ENCODE data around the gene MYL7. TPM values are rescaled to one million over a fixed set of nuclear protein-coding genes. Genes with fewer than 3 reads are reported as not detected.
A peak's percentile ranks its signal among the peaks of the same experiment; 100 is the strongest.

The MYL7 gene
- total RNA-seq, 4 donors from 2014 or later = not detected

DNA sequence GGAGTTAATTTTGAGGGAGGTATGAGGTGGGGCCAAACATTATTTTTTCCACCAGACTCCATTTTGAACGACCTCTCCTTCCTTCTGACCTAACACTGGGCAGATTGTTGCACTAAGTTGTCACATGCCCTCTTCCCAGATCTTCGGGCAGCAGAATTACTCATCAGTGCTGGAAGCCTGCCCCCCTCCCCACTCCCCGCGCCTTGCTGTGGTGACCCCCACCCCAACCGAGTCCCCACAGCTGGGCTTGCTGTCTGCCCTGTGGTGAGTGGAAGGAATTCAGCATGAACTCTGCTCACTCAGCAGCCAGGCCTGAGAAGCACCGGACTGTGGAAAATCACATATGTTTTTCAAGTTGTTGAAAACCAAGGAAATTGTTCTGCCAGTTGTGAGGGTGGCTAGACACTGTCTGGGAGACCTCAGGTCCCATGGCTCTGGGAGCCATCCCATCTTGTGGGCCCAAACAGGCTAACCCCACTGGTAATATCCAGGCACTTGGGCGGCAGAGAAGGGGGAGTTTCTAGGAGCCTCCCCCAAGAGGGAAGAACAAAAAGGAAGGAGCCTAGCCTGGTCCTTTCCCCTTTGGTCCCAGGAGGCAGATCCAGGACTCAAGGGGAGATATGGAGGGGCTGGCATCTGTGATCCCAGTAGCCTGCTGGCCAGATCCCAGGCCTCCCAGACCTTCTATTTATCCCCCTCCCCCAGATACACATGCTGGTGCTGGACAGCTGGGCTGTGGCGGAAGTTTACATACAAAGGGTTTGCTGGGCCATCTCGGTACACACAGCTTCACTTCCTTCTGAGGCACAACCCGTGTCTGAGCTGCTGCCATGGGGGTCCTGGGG lies 40.5 kb downstream of the MYL7 start:
- Histone ChIP-seq H3K27ac (peak overlapping the region; percentile 40 to 97 (median 82)), H3K4me3 (no peak overlapping the region), H3K9me3 (no peaks in the 10 kb centered on the region), H3K27me3 (no peaks in the 10 kb centered on the region), H3K4me1 (peaks cover 0 to 57% (median 16%) of the 10 kb centered on the region in 4 donors), H3K36me3 (no peaks in the 10 kb centered on the region)
- TF ChIP-seq EP300 (IDR thresholded peaks at IDR 0.05) = no peak
- TF ChIP-seq, protein P1, sequence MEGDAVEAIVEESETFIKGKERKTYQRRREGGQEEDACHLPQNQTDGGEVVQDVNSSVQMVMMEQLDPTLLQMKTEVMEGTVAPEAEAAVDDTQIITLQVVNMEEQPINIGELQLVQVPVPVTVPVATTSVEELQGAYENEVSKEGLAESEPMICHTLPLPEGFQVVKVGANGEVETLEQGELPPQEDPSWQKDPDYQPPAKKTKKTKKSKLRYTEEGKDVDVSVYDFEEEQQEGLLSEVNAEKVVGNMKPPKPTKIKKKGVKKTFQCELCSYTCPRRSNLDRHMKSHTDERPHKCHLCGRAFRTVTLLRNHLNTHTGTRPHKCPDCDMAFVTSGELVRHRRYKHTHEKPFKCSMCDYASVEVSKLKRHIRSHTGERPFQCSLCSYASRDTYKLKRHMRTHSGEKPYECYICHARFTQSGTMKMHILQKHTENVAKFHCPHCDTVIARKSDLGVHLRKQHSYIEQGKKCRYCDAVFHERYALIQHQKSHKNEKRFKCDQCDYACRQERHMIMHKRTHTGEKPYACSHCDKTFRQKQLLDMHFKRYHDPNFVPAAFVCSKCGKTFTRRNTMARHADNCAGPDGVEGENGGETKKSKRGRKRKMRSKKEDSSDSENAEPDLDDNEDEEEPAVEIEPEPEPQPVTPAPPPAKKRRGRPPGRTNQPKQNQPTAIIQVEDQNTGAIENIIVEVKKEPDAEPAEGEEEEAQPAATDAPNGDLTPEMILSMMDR (IDR thresholded peaks at IDR 0.05) = no peak
- TF ChIP-seq POLR2A (IDR thresholded peaks at IDR 0.05) = no peak
- DNase-seq (ENCODE audit: low spot score in 2 of 2) = no peak
- 27 to 43% methylated on average over 10 of the region's 10 CpGs for WGBS, 2 donors

DNA sequence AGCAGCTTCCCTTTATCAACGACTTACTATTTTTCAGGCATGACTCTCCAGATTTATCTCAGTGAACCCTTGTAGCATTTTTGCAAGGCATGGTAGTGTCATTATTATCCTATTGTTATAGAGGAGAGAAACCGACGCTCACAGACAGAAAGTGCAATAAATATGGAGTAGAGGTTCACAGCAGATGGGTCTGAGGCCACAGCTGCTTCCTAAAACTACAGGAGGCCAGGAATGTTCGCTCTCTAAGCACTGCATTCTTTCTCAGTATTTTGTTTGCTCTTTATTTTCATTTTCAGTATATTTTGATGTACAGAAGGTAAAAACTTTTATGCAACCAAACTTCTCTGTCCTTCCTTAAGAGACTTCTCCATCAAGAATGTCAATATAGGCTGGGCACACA lies 41.5 kb downstream of the MYL7 start:
- Histone ChIP-seq H3K4me3 (no peak overlapping the region), H3K4me1 (peaks cover 0 to 57% (median 15%) of the 10 kb centered on the region in 4 donors), H3K27ac (peak overlapping the region in 2 of 4 donors; percentile 91 to 97), H3K36me3 (no peaks in the 10 kb centered on the region), H3K27me3 (no peaks in the 10 kb centered on the region), H3K9me3 (no peaks in the 10 kb centered on the region)
- TF ChIP-seq, protein P1 (IDR thresholded peaks at IDR 0.05) = no peak
- TF ChIP-seq POLR2A (IDR thresholded peaks at IDR 0.05) (no peak), EP300 (IDR thresholded peaks at IDR 0.05) (no peak)
- 56 to 62% methylated on average over 4 of the region's 4 CpGs for WGBS, 2 donors
- no peak for DNase-seq (ENCODE audit: low spot score in 2 of 2)

DNA sequence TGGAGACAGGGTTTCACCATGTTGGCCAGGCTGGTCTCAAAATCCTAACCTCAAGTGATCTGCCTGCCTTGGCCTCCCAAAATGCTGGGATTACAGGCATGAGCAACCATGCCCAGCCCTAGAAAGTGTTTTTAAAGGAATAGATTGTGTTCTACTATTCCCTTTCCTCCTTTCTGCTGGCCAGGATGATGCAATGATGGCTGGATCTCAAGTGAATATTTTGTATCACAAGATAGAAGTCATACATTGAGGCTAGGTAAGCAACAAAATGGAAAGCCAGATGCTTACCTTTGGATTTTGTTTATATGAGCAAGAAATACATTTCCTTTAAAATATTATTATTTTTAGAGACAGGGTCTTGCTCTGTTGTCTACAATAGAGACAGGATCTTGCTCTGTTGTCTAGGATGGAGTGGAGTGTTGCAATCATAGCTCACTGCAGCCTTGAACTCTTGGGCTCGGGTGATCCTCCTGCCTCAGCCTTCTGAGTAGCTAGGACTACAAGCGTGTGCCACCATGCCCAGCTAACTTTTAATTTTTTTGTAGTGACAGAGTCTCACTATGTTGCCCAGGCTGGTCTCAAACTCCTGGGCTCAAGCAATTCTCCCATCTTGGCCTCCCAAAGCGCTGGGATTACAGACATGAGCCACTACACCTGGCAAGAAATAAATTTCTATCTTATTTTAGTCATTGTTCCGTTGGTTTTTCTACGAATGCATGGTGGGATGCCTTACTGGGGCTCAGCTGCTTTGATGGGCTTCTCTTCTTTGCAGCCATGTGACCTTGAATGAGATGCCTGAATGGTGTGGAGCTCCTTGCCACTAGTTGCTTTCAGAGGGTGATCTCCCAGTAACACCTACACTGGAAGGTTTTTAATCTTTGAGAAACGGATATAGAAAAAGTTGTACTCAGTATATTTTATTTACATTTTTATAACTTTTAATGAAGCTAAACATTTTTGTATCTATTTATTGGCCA lies 42.8 kb downstream of the MYL7 start:
- no peak for DNase-seq (ENCODE audit: low spot score in 2 of 2)
- TF ChIP-seq EP300 (IDR thresholded peaks at IDR 0.05) = no peak
- TF ChIP-seq, protein P1 (IDR thresholded peaks at IDR 0.05) = no peak
- TF ChIP-seq POLR2A (IDR thresholded peaks at IDR 0.05) = no peak
- Histone ChIP-seq H3K9me3 (no peaks in the 10 kb centered on the region), H3K36me3 (no peaks in the 10 kb centered on the region), H3K4me1 (peaks cover 0 to 51% (median 11%) of the 10 kb centered on the region in 4 donors), H3K27me3 (no peaks in the 10 kb centered on the region), H3K27ac (no peak overlapping the region), H3K4me3 (no peak overlapping the region)
- WGBS, 2 donors = 89 to 93% methylated on average over 6 of the region's 6 CpGs

DNA sequence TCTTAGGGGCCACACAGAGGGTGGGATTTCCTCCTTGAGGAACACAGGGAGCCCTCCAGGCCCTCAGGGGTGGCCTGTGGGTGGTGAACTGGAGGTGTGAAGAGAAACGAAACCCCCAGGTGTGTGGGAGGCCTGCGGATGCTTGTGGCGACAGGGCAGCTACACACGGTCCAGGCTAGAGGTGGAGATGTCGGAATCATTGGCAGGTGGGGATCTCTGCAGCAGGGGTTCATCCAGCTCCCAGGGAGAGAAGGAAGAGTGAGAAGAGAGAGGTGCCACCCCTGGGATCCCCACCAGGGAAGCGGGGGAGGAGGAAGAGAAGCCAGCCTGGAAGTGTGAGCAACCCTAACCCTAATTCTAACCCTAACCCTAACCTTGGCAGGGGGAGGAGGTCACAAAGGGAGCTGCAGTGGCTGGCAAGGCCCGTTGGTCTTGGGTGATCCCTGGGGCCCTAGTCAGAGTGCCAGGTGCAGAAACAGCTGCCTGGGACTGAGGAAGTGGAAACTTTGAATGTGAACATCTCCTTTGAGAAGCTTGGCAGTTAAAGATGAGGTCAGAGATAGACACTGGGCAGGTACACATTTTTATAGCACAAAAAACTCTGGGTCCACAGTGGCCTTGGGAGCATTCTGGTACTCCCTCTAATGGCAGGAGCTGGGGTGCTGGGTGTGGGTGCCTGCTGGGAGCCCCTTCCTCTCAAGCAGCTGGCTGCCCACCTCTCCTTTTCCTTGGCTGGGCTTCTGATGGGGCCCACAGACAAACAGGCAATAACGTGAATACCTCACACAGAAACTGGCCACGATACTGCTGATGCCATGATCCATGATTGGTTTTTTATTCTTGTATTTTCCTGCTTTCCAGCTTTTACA lies 43.8 kb downstream of the MYL7 start:
- no peaks in the 10 kb centered on the region for H3K9me3 ChIP-seq
- no peaks in the 10 kb centered on the region for H3K27me3 ChIP-seq
- peaks cover 0 to 41% (median 7%) of the 10 kb centered on the region in 4 donors for H3K4me1 ChIP-seq
- DNase-seq (ENCODE audit: low spot score in 2 of 2) = no peak
- 76 to 79% methylated on average over 9 of the region's 9 CpGs for WGBS, 2 donors
- no peak overlapping the region for H3K4me3 ChIP-seq
- no peak for TF ChIP-seq POLR2A (IDR thresholded peaks at IDR 0.05)
- TF ChIP-seq, protein P1 (IDR thresholded peaks at IDR 0.05) = no peak
- H3K36me3 ChIP-seq = no peaks in the 10 kb centered on the region
- H3K27ac ChIP-seq = no peak overlapping the region

All from tibial nerve (tissue), 4 donors.